Colonic mucosa (tissue), 4 donors: Measurements from ENCODE around the gene DGCR8. TPM values are rescaled to one million over a fixed set of nuclear protein-coding genes. Genes with fewer than 3 reads are reported as not detected.

Source experiments
- DNase-seq: peaks from one replicate; pipeline ENCODE4 v3.0.0-alpha.2; 2020
- H3K27ac ChIP-seq: fragments of 200-600 bp; one replicate; pipeline ENCODE4 v1.8.0; 2021
- H3K27me3 ChIP-seq: fragments of 200-600 bp; one replicate; pipeline ENCODE4 v1.8.0; 2021
- H3K36me3 ChIP-seq: fragments of 200-600 bp; one replicate; pipeline ENCODE4 v1.8.0; 2021
- H3K4me1 ChIP-seq: fragments of 200-600 bp; one replicate; pipeline ENCODE4 v1.8.0; 2021; ENCODE audit warnings: mild to moderate bottlenecking
- H3K4me3 ChIP-seq: fragments of 200-600 bp; one replicate; pipeline ENCODE4 v1.8.0; 2021
- H3K9ac ChIP-seq, 2 donors: one replicate each; pipeline ENCODE4 v1.7.0; 2013; ENCODE audit warnings: control low read depth in 2 of 2, low read depth in 2 of 2, low read length in 2 of 2
- H3K9me3 ChIP-seq: fragments of 200-600 bp; one replicate; pipeline ENCODE4 v1.8.0; 2021
- CTCF ChIP-seq: fragments of 200-600 bp; IDR thresholded peaks from one replicate; pipeline ENCODE4 v1.8.0; 2022; ENCODE audit warnings: antibody characterized with exemption, mild to moderate bottlenecking
- intact Hi-C: fragments of 100-400 bp; cut with DNase I; formaldehyde crosslinking; loops from one replicate; pipeline ENCODE4 v1.14.1; 2022
- total RNA-seq, 2 donors: library from RNA; stranded (reverse); fragmentation: NEBNext Ultra II Directional in 1 of 2; extraction: Animal tissue kit (Norgen Biotek cat#: 25700) in 1 of 2; gene quantifications; one replicate each; pipeline ENCODE4 v1.2.1, GENCODE V29; 2021
- donor health status: healthy.
- donor health status: DM: no; HTN: no; CAD: no.
- donor health status: DM: no; HTN: no; CAD: no.

The DGCR8 gene
- total RNA-seq, 2 donors from 2014 or later, result 21.1 to 52.7 TPM

- peaks cover 10% of the 10 kb centered on the region for H3K4me1 ChIP-seq
- intact Hi-C loops, result no loop called here
- no peaks in the 10 kb centered on the region for H3K36me3 ChIP-seq
- H3K9me3 ChIP-seq, result no peaks in the 10 kb centered on the region
- no peak for TF ChIP-seq CTCF
- H3K9ac ChIP-seq, result no peak overlapping the region
- H3K27ac ChIP-seq, result no peak overlapping the region
- H3K27me3 ChIP-seq, result no peaks in the 10 kb centered on the region
- DNase-seq, result no peak
- no peak overlapping the region for H3K4me3 ChIP-seq
Measured at GRCh38 chr22:20133930-20134549, 54.0 kb downstream of the DGCR8 start.

GRCh38 chr22:20135265-20135664 lies 55.2 kb downstream of the DGCR8 start:
- Histone ChIP-seq H3K36me3 (no peaks in the 10 kb centered on the region), H3K27me3 (no peaks in the 10 kb centered on the region), H3K9me3 (no peaks in the 10 kb centered on the region), H3K4me3 (no peak overlapping the region), H3K4me1 (peaks cover 10% of the 10 kb centered on the region), H3K27ac (no peak overlapping the region), H3K9ac (no peak overlapping the region)
- intact Hi-C loops, result no loop called here
- no peak for TF ChIP-seq CTCF
- no peak for DNase-seq

GRCh38 chr22:20135806-20136602 lies 56.0 kb downstream of the DGCR8 start:
- intact Hi-C loops, result no loop called here
- Histone ChIP-seq H3K9ac (no peak overlapping the region), H3K4me1 (peaks cover 10% of the 10 kb centered on the region), H3K27ac (no peak overlapping the region), H3K36me3 (no peaks in the 10 kb centered on the region), H3K9me3 (no peaks in the 10 kb centered on the region), H3K27me3 (no peaks in the 10 kb centered on the region), H3K4me3 (no peak overlapping the region)
- TF ChIP-seq CTCF, result no peak
- DNase-seq, result no peak

- H3K27me3 ChIP-seq, result no peaks in the 10 kb centered on the region
- no peak for DNase-seq
- H3K9ac ChIP-seq, result no peak overlapping the region
- intact Hi-C loops, result no loop called here
- H3K36me3 ChIP-seq, result no peaks in the 10 kb centered on the region
- TF ChIP-seq CTCF, result no peak
- H3K4me3 ChIP-seq, result no peak overlapping the region
- peaks cover 10% of the 10 kb centered on the region for H3K4me1 ChIP-seq
- no peaks in the 10 kb centered on the region for H3K9me3 ChIP-seq
- H3K27ac ChIP-seq, result no peak overlapping the region
Measured at GRCh38 chr22:20136603-20136873, 56.5 kb downstream of the DGCR8 start.

- H3K4me3 ChIP-seq, result no peak overlapping the region
- H3K27ac ChIP-seq, result no peak overlapping the region
- intact Hi-C loops, result no loop called here
- no peak for DNase-seq
- no peaks in the 10 kb centered on the region for H3K27me3 ChIP-seq
- no peak for TF ChIP-seq CTCF
- no peaks in the 10 kb centered on the region for H3K9me3 ChIP-seq
- H3K4me1 ChIP-seq, result peaks cover 10% of the 10 kb centered on the region
- H3K36me3 ChIP-seq, result no peaks in the 10 kb centered on the region
- no peak overlapping the region for H3K9ac ChIP-seq
Measured at GRCh38 chr22:20137113-20137512, 57.1 kb downstream of the DGCR8 start.
